SJSA1 (cell line): Measurements from ENCODE around the gene EID2B. TPM values are rescaled to one million over a fixed set of nuclear protein-coding genes. Genes with fewer than 3 reads are reported as not detected.

Experiments used
- DNase-seq, 2 experiments: peaks; one replicate each; pipeline ENCODE4 v3.0.0-alpha.2; 2015 to 2020; ENCODE audit warnings: low spot score in 2 of 2, low read depth in 1 of 2
- H3K27ac ChIP-seq: fragments of 250-450 bp; sonication (Bioruptor Pico); 2 replicates; pipeline ENCODE4 v1.5.1; 2020; ENCODE audit warnings: mild to moderate bottlenecking, moderate library complexity
- H3K27me3 ChIP-seq: fragments of 250-450 bp; sonication (Bioruptor Pico); replicated peaks from 2 replicates; pipeline ENCODE4 v1.5.1; 2020; ENCODE audit warnings: mild to moderate bottlenecking, moderate library complexity
- H3K36me3 ChIP-seq: fragments of 250-450 bp; sonication (Bioruptor Pico); 2 replicates; pipeline ENCODE4 v1.5.1; 2020; ENCODE audit warnings: mild to moderate bottlenecking
- H3K4me1 ChIP-seq: fragments of 250-450 bp; sonication (Bioruptor Pico); replicated peaks from 2 replicates; pipeline ENCODE4 v1.6.1; 2021; ENCODE audit warnings: mild to moderate bottlenecking
- H3K4me3 ChIP-seq: fragments of 250-450 bp; sonication (Bioruptor Pico); 2 replicates; pipeline ENCODE4 v1.5.1; 2020; ENCODE audit warnings: mild to moderate bottlenecking
- H3K9me3 ChIP-seq: fragments of 250-450 bp; sonication (Bioruptor Pico); replicated peaks from 2 replicates; pipeline ENCODE4 v1.5.1; 2020; ENCODE audit warnings: mild to moderate bottlenecking
- total RNA-seq: library from RNA; depleted of rRNA; stranded (reverse); fragments of >200 nt; shearing (Covaris generic); gene quantifications from 2 replicates; pipeline ENCODE4 v1.2.3, GENCODE V29; 2014

Gene EID2B
- total RNA-seq, 1 experiment from 2014 or later = 6.4 TPM

- Histone ChIP-seq H3K4me1 (peaks cover 10% of the 10 kb centered on the region), H3K27me3 (peaks cover 42% of the 10 kb centered on the region), H3K9me3 (no peaks in the 10 kb centered on the region), H3K4me3 (no peak overlapping the region), H3K36me3 (no peaks in the 10 kb centered on the region), H3K27ac (no peak overlapping the region)
- DNase-seq = no peak
These were observed 14.2 kb downstream of the EID2B start for GRCh38 chr19:39518458-39518857.

- Histone ChIP-seq H3K36me3 (no peaks in the 10 kb centered on the region), H3K4me1 (peaks cover 10% of the 10 kb centered on the region), H3K9me3 (no peaks in the 10 kb centered on the region), H3K27ac (no peak overlapping the region), H3K4me3 (no peak overlapping the region), H3K27me3 (peaks cover 48% of the 10 kb centered on the region)
- no peak for DNase-seq
These were observed 15.2 kb downstream of the EID2B start for GRCh38 chr19:39517432-39517831.

GRCh38 chr19:39516270-39516669 lies 16.4 kb downstream of the EID2B start:
- Histone ChIP-seq H3K27me3 (peaks cover 48% of the 10 kb centered on the region), H3K4me1 (peaks cover 10% of the 10 kb centered on the region), H3K27ac (no peak overlapping the region), H3K9me3 (no peaks in the 10 kb centered on the region), H3K36me3 (no peaks in the 10 kb centered on the region), H3K4me3 (no peak overlapping the region)
- DNase-seq = no peak

- Histone ChIP-seq H3K4me1 (peaks cover 10% of the 10 kb centered on the region), H3K27ac (no peak overlapping the region), H3K4me3 (no peak overlapping the region), H3K27me3 (peaks cover 48% of the 10 kb centered on the region), H3K9me3 (no peaks in the 10 kb centered on the region), H3K36me3 (no peaks in the 10 kb centered on the region)
- no peak for DNase-seq
These were observed 17.0 kb downstream of the EID2B start for GRCh38 chr19:39515551-39516191.

GRCh38 chr19:39514840-39515550 lies 17.7 kb downstream of the EID2B start, which contains the start of gene SELENOV:
Gene SELENOV, plus strand, starts transcription at chr19:39515139. Its CDS starts 74 bp downstream, at chr19:39515213.
- H3K36me3 ChIP-seq = no peaks in the 10 kb centered on the region
- peaks cover 48% of the 10 kb centered on the region for H3K27me3 ChIP-seq
- no peak within 1 kb of the TSS for H3K27ac ChIP-seq
- no peak for DNase-seq
- H3K4me1 ChIP-seq = peaks cover 10% of the 10 kb centered on the region
- H3K9me3 ChIP-seq = no peaks in the 10 kb centered on the region
- H3K4me3 ChIP-seq = no peak within 1 kb of the TSS

- Histone ChIP-seq H3K9me3 (no peaks in the 10 kb centered on the region), H3K27me3 (peaks cover 58% of the 10 kb centered on the region), H3K36me3 (no peaks in the 10 kb centered on the region), H3K4me3 (no peak overlapping the region), H3K27ac (no peak overlapping the region), H3K4me1 (peaks cover 10% of the 10 kb centered on the region)
- no peak for DNase-seq
These were observed 19.7 kb downstream of the EID2B start for GRCh38 chr19:39512988-39513387.

- peaks cover 49% of the 10 kb centered on the region for H3K27me3 ChIP-seq
- H3K27ac ChIP-seq = no peak overlapping the region
- peaks cover 5% of the 10 kb centered on the region; the same call in 1 of the 2 replicates for H3K9me3 ChIP-seq
- no peak overlapping the region for H3K4me3 ChIP-seq
- peaks cover 12% of the 10 kb centered on the region for H3K4me1 ChIP-seq
- H3K36me3 ChIP-seq = no peaks in the 10 kb centered on the region
- DNase-seq = no peak
These were observed 23.4 kb downstream of the EID2B start for GRCh38 chr19:39509233-39509632.

- no peak overlapping the region for H3K27ac ChIP-seq
- peaks cover 48% of the 10 kb centered on the region for H3K27me3 ChIP-seq
These were observed 24.0 kb downstream of the EID2B start for GRCh38 chr19:39508629-39509028.

GRCh38 chr19:39507715-39508364 lies 24.8 kb downstream of the EID2B start:
- H3K36me3 ChIP-seq = no peaks in the 10 kb centered on the region
- no peak overlapping the region for H3K27ac ChIP-seq
- H3K4me3 ChIP-seq = peak overlapping the region; percentile 35
- H3K4me1 ChIP-seq = peaks cover 14% of the 10 kb centered on the region
- DNase-seq = no peak
- peaks cover 48% of the 10 kb centered on the region for H3K27me3 ChIP-seq
- peaks cover 9% of the 10 kb centered on the region for H3K9me3 ChIP-seq

More at GRCh38 chr19:39508629-39509028, 24.0 kb downstream of the EID2B start:
- no peak for DNase-seq
- H3K4me3 ChIP-seq = no peak overlapping the region
- peaks cover 5% of the 10 kb centered on the region; the same call in 1 of the 2 replicates for H3K9me3 ChIP-seq
- no peaks in the 10 kb centered on the region for H3K36me3 ChIP-seq
- peaks cover 12% of the 10 kb centered on the region for H3K4me1 ChIP-seq

- peaks cover 18% of the 10 kb centered on the region for H3K4me1 ChIP-seq
- H3K27ac ChIP-seq = no peak overlapping the region
- DNase-seq = peak in 1 of 2 experiments; percentile 21
- no peaks in the 10 kb centered on the region for H3K36me3 ChIP-seq
- peaks cover 53% of the 10 kb centered on the region for H3K27me3 ChIP-seq
- peaks cover 14% of the 10 kb centered on the region for H3K9me3 ChIP-seq
- peak overlapping the region; percentile 35 for H3K4me3 ChIP-seq
These were observed 25.5 kb downstream of the EID2B start for GRCh38 chr19:39506944-39507714.

- Histone ChIP-seq H3K4me3 (no peak overlapping the region), H3K9me3 (peaks cover 14% of the 10 kb centered on the region), H3K4me1 (peaks cover 18% of the 10 kb centered on the region), H3K27me3 (peaks cover 54% of the 10 kb centered on the region), H3K36me3 (no peaks in the 10 kb centered on the region), H3K27ac (no peak overlapping the region)
- no peak for DNase-seq
These were observed 26.1 kb downstream of the EID2B start for GRCh38 chr19:39506598-39506943.

GRCh38 chr19:39502640-39503417 lies 29.8 kb downstream of the EID2B start:
- H3K27me3 ChIP-seq = peaks cover 76% of the 10 kb centered on the region

GRCh38 chr19:39501340-39501739 lies 31.3 kb downstream of the EID2B start:
- peaks cover 75% of the 10 kb centered on the region for H3K27me3 ChIP-seq
- no peak for DNase-seq

More at GRCh38 chr19:39502640-39503417, 29.8 kb downstream of the EID2B start:
- peak in 1 of 2 experiments; percentile 22 for DNase-seq
- Histone ChIP-seq H3K4me1 (peaks cover 25% of the 10 kb centered on the region), H3K9me3 (peaks cover 14% of the 10 kb centered on the region), H3K36me3 (no peaks in the 10 kb centered on the region), H3K4me3 (no peak overlapping the region), H3K27ac (no peak overlapping the region)

More at GRCh38 chr19:39501340-39501739, 31.3 kb downstream of the EID2B start:
- Histone ChIP-seq H3K4me1 (peaks cover 16% of the 10 kb centered on the region), H3K27ac (no peak overlapping the region), H3K4me3 (no peak overlapping the region), H3K9me3 (peaks cover 9% of the 10 kb centered on the region; the same call in 1 of the 2 replicates), H3K36me3 (no peaks in the 10 kb centered on the region)
